D721Med (cell line): ENCODE measurements around the gene DYNLT1.
A peak's percentile ranks its signal among the peaks of the same experiment; 100 is the strongest.

Experiments
- DNase-seq: peaks from one replicate; pipeline ENCODE4 v3.0.0; 2011; ENCODE audit warnings: low spot score; ENCODE audit not compliant: insufficient read length
- FAIRE-seq: peaks from 2 replicates; lab custom pipeline; 2011; peaks lifted over from hg19 to GRCh38; lab: Jason Lieb, UNC
- CTCF ChIP-seq: IDR thresholded peaks from 2 replicates; pipeline ENCODE4 v1.5.1; 2012; ENCODE audit warnings: mild to moderate bottlenecking, control low read depth; ENCODE audit not compliant: insufficient read depth; ENCODE audit errors: missing control alignments

The DYNLT1 gene

GRCh38 chr6:158644231-158645063 lies at the start of gene DYNLT1:
Gene DYNLT1, minus strand, starts transcription at chr6:158644743. Its CDS starts 35 bp downstream, at chr6:158644708.
- FAIRE-seq (no peak), DNase-seq (peak; percentile 88)
- TF ChIP-seq CTCF = no peak

- FAIRE-seq = no peak
Measured at GRCh38 chr6:158688860-158689259, 44.3 kb upstream of the DYNLT1 start.

GRCh38 chr6:158687506-158687905 lies 43.0 kb upstream of the DYNLT1 start:
- FAIRE-seq (no peak), DNase-seq (no peak)
- TF ChIP-seq CTCF = no peak

More at GRCh38 chr6:158688860-158689259, 44.3 kb upstream of the DYNLT1 start:
- TF ChIP-seq CTCF = no peak
- DNase-seq = no peak

GRCh38 chr6:158686791-158687381 lies 42.3 kb upstream of the DYNLT1 start:
- no peak for DNase-seq
- no peak for FAIRE-seq

GRCh38 chr6:158686311-158686710 lies 41.8 kb upstream of the DYNLT1 start:
- DNase-seq (no peak), FAIRE-seq (no peak)
- no peak for TF ChIP-seq CTCF

More at GRCh38 chr6:158686791-158687381, 42.3 kb upstream of the DYNLT1 start:
- no peak for TF ChIP-seq CTCF

GRCh38 chr6:158684745-158685324 lies 40.3 kb upstream of the DYNLT1 start:
- DNase-seq = no peak
- TF ChIP-seq CTCF = no peak
- no peak for FAIRE-seq

GRCh38 chr6:158684311-158684710 lies 39.8 kb upstream of the DYNLT1 start:
- TF ChIP-seq CTCF = no peak
- no peak for FAIRE-seq
- no peak for DNase-seq
